HT-29 (cell line): ENCODE data around the gene KCNH8. TPM values are rescaled to one million over a fixed set of nuclear protein-coding genes. Genes with fewer than 3 reads are reported as not detected.

ENCODE experiments used
- DNase-seq: peaks from one replicate; pipeline ENCODE4 v3.0.0-alpha.2; 2015; ENCODE audit warnings: low spot score
- total RNA-seq: library from RNA; depleted of rRNA; stranded (reverse); fragments of >200 nt; shearing (Covaris generic); gene quantifications from 2 replicates; pipeline ENCODE4 v1.2.3, GENCODE V29; 2014

KCNH8 gene
- total RNA-seq, 1 experiment from 2014 or later = 0.03 TPM

DNA sequence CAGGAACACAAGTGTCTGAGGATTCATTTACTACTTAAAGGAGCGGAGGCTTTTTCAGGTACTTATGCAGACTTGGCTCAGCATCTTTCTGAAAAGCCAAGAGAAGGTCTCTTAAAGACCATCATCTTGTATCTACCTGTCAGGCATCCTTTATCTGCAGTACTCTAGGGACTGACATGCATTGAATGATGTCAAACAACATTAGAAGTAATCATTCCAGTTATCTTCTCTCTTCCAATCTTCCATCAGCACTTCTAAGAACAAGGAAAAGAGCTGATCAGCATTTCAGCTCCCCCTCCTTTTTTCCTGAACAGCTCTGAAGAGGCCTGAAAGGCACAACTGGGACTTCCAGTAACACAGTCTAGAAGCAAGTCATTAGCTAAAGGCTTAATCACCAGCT, 214.8 kb downstream of the KCNH8 start:
- DNase-seq = no peak

DNA sequence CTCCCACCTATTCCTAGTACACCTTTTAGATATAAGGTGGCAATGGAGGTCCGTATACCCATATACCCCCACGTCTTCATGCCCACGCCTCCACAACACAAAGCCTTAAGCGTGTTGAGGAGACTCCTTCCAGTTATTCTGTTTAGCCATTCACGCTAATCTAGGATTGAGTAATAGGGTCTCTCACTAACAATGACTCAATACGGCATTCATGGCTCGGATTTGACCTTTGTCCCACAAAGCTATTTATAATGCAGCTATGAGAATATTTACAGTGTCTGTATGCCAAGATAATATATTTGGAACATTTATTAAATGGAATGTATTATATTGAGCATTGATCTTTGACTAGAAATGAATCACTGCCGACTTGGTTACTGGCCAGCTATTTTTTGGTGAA, 215.8 kb downstream of the KCNH8 start:
- DNase-seq = no peak

DNA sequence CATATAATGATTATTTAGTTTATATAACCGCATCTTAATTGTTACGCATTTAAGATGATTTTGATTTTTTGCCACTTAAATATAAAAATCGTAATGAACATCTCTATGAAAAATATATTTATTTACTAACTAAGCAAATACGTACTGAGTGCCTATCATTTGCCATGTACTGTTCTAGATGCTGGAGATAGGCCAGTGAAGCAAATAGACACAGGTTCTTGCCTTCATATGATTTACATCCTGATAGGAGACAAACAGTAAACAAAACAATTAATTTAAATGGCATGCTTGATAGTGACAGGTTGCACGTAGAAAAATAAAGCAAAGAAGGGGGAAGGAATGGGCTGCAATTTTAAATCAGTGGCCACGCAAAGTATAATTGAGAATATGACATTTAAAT, 217.2 kb downstream of the KCNH8 start:
- no peak for DNase-seq

DNA sequence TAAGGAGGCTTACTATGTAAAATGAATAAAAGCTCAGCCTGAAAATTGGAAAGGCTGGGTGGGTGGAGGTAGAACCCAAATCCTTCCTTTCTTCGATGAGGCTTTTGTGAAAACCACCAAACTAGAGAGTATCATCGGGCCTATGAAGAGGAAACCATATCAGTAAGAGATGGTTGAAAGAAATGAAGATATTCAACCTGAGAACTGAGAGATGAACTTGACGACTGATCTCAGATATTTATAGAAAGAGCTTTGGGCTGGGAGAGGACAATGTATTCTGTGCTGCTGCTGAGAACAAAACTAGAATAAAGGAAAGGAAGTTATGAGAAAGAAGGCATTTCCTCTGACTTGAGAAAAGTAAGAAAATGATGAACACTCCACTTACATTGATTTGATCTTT, 236.6 kb downstream of the KCNH8 start:
- no peak for DNase-seq

DNA sequence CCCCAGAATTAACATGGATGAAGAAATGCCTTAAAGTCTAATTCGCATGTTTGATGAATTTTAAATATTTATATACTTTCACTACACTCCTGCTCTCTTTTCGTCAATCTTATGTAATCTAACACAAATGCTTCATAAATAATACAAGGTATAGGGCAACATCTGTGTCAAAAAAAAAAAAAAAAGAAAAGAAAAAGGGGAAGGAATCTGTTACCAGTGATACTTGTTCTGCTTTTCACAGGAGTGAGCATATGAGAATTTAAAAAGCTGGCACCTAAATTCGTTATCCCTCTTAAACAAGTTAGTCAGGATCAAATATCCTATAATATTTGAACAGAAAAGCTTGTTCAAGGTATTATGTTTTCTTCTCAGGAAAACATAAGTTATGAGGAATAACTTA, 243.8 kb downstream of the KCNH8 start:
- DNase-seq = no peak

DNA sequence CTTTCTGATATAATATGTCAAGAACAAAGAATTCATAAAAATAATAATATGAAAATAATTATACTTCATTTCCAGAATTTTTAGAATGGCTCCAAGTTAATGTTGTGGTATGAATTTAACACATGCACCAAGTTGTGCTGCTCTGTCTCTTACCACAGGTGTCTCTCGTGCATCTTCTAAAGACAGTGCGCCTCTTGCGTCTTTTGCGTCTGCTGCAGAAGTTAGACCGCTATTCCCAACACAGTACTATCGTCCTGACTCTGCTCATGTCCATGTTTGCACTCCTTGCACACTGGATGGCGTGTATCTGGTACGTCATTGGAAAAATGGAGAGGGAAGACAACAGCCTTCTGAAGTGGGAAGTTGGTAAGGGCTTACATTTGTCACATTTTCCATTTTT, 246.6 kb downstream of the KCNH8 start:
- DNase-seq = no peak

DNA sequence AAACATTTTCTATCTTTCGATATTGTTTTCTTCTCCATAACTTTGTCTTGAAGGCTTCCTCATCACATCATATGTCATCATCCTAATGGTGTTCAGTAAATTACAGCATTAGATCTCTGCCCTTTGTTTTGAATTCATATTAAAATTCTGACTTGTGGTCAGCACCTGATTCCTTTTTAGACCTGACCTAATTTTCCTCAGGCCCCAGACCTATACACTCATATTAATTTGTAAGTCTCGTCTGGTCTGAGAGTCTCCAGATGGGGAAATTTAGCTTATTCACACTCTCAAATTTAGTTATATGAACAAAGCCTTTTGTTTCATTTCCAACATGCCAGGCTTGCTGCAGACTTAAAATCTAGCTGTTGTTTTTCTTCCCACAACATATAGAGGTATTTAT, 248.4 kb downstream of the KCNH8 start:
- DNase-seq = no peak

DNA sequence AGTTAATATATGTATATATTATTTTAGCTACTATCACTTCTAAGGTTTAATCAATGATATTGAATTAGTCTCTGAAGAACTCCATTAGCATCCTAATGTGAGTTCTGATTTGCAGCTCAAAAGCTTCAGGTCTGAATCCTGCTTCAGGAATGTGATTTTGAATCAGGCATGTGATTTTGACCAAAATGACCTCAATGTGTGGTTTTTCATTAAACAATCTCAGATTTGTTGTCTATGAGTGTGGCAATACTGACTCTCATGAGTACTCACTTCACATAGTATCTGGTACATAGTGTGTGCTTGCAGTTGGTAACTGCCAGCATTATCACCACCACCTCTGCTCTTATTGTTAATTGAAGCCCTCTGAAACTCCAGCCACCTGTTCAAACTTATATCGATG, 251.0 kb downstream of the KCNH8 start:
- DNase-seq = no peak

DNA sequence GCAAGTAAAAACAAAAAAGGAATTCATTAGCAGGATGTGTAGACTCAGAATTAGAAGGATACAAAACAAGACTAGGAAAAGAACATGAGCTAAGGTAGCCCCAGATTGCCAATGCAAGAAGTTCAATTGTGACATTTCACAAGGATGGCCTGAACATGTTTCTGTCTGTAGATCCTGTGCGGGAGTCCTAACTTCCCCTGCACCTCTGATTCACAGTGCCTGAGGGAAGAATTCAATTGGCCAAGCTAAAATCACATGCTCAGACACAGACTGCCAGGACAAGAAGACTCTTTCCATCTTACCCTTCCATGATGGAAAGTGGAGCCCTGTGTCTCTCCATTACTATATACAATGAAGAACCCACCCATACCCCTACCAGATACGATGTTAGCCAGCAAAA, 251.5 kb downstream of the KCNH8 start:
- no peak for DNase-seq

DNA sequence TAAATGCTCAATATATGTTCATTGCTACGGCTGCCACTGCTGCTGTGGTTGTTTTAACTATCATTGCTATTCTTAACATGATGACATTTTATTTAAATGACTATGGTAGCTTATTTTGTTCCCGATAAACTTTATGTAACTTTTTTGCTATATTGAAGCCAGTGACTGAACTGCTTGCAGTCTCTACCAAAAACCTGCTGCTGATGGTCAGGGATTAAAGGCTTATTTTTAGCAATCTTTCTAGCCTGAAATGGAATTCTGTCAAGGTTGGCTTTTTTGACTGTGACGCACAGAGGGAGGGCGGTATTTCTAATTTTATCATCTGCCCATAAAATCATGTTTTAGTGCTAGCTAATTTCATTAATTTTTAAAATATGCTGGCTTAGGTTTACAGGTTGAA, 271.8 kb downstream of the KCNH8 start:
- no peak for DNase-seq

DNA sequence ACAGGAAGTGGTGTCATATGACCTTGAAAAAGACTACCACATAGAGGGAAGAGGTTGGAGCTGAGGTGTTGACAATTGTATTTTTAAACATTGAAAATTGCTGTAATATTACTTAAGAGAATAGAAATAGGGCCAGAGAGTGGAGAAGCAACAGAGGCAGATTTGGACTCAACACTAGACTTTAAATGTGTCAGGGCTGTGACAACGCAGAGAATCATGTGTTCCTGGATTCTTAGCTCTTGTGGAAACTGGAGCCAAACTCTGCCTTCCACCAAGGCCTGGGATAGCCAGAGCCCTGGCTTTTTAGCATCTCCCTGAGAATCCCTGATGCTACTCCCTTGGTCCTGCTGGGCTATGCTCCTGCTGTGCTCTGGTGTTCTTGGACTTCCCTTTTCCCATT, 277.5 kb downstream of the KCNH8 start:
- DNase-seq = no peak

DNA sequence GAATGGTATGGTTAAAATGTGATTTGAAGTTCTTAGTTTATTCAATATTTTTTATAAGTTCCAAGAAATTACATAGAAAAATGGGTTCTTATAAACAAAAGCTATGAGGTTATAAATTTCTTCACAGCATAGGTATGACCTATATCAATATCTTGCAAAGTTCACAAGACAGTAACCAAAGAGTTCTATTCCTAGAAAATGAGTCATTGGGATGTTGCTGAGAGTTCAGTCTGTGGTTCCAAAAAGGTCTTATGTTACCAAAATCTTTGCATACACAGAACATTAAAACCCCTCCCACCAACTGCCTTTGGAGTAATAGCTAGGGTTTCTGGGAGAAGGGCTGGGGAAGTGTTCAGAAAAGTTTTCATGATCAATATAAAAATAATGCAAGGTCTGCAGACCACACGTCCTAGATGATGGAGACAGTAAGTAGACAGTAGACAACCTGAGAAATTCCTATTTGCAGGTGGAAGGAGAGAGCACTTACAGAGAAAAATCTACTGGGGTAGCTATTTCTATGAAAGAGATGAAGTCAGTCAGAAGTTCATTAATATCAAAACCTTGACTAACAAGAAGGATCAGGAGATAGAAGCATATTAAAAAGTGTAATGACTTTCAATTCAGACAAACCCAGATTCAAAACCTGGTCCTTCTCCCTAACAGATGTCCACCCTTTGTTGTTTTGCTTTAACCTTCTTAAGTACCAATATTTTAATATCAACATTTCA, 279.3 kb downstream of the KCNH8 start:
- no peak for DNase-seq

DNA sequence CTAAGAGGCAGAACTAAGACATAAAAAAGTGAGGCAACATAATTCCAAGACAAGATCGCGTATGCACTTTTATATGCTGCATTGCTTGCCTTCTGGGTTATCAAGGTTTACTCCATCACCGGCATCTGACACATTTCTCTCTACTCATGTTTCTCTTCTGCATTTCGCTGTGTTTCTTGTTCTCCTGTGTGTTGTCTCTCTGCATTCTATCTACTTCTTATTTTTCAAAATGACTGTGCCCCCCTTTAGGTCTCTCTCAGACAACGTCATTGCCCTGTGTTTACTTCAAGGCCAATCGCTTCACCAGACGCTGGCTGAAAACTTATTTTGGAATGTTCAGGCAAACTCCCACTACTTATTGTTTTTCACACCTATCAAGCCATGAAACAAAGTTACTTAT, 280.4 kb downstream of the KCNH8 start:
- no peak for DNase-seq

DNA sequence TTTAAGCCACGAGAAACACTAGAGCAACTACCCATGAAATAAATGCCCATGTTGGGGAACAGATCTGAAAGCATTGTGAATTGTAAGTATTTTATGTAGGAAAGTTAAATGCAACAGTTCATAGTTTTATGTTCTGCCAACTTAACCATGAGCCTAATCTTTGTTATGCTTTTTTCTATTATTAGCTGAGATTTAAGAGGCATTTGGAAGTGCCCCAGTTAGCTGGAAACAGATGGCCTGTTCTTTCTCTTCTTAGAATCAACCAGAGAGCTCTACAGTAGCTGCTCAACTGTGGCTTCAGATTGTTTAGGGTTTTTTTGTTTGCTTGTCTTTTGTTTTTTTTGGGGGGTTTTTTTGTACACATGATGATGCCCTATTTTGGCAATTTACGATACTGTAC, 284.4 kb downstream of the KCNH8 start:
- DNase-seq = no peak

DNA sequence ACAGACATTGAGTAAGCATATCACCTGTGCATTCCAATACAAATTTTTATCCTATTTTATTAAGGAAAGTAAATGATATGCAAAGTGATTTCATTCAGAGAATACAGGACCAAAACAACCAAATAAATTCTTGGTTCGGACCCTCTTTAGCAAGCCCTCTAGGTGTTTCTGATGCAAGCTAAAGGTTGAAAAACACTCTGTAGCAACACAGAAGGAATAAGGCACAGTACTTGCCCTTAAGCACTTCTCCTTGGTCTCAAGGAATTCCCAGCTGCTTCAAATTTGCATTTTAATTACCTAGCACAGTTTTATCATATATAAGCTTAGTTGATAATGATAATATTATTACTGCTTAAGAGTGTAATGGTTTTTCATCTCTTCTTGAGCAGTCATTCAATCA, 288.4 kb downstream of the KCNH8 start:
- DNase-seq = no peak

DNA sequence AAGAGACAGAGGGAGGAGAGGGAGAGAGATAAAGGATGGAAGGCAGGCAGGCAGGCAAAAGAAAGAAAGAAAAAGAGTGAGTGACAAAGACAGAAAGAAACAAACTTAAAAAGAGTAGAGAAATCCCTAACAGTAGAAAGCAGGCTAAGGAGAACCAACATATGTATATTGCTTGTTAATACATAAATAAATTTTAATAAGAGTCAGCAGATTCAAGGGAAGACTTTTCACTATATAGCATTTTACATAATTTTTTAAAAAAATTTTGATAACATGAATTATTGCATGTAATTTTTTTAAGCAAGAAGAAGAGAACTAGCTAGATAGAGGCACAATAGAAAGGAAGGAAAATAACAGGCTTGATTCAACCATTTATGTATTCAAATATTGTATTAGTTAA, 291.6 kb downstream of the KCNH8 start:
- no peak for DNase-seq

DNA sequence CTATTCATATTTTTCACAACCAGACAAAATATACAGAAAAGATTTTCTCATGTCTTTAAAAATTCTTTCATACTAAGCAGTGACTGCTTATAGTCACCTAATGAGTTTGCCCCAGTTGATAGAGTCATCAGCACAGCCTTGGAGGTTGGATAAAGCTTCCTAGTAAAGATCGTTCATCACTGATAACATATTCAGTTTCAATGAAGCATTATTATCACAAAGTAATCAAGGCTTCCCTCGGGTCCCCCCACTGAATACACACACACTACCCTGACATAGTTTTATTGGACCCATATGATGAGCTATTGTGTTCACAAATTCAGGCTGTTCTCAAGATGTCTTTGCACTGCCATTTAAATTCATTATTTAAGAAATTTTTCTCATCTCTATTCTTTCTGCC, 297.8 kb downstream of the KCNH8 start:
- no peak for DNase-seq

DNA sequence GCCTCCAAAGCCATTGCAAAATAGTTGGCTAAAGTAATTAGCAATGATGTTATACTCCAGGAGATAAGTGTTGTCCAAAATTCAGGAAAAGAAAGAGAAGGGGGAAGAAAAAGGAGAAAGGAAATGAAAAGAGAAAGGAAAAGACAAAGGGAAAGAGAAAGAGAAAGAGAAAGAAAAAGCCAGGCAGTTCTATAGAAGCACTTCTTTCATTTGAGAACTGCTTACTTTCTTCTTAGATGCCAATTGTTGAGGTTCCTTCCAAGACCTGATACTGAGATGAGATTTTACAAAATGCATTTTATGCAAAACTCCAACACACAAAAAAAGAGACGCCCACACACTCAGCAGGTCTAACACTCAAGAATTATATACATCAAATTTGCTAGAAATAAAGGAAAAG, 298.4 kb downstream of the KCNH8 start:
- no peak for DNase-seq

DNA sequence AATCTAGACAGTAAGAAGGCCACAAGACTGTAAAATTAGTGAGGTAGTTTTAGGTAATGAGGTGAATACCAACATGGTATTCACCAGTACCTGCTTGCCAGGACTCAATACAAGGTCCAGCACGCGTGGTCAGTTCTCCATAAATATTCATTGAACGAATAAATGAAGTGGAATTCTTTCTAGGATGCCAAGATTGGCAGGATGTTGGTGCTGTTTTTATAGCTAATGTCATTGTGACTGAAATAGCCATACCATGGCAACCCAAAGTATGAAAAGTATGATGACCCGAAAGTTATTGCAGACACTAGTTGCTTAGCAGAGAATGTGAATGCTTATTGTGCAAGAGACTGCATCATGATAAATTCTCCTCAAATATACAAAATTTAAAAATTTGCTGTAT, 307.2 kb downstream of the KCNH8 start:
- DNase-seq = no peak

DNA sequence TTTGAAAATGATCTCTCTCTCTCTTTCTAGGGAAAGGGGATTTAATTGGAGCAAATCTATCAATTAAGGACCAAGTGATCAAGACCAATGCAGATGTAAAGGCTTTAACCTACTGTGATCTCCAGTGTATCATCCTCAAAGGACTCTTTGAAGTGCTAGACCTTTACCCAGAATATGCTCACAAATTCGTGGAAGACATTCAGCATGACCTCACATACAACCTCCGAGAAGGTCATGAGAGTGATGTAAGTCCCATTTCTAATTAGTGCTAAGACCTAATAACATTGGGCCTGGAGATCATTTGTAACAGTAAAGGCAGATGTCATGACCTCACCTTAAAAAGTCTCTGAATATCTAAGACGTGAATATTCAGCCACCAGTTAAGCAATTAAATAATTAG, 308.4 kb downstream of the KCNH8 start:
- DNase-seq = no peak

DNA sequence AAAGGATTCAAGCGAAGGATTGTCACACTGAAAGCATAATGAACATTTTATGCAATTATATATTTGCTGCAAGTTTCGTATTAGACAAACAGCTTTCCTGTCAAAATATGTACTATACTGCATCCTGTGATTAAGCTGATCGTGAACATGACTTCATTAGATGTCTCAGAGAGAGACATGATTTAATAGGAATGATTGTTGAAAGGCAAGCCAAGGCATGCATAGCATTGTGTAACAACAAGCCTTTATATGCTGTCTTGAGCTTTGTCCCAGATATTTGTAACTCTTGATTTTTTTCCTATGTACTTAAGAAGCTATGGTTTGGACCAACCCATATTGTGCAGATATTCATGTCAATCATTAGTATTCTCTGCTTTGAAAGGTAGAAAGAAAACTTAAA, 309.1 kb downstream of the KCNH8 start:
- DNase-seq = no peak

DNA sequence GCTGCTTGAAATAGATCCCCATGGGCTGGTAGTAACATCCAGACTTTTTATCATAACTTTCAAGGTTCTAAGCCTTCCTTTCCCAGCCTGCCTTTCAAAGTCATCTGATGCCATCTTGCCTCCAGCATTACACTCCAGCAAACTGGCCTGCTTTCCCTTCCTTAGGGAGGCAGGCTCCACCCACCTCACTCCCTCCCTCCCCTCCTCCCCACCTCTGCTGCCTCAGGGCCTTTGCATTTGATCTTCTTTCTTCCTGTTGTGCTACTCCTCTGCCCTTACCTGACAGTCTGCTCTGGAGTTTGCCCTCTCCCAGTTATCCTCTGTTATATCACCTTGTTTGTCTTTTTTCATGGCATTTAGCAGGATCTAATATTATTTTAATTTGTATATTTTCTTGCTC, 319.5 kb downstream of the KCNH8 start:
- DNase-seq = no peak

DNA sequence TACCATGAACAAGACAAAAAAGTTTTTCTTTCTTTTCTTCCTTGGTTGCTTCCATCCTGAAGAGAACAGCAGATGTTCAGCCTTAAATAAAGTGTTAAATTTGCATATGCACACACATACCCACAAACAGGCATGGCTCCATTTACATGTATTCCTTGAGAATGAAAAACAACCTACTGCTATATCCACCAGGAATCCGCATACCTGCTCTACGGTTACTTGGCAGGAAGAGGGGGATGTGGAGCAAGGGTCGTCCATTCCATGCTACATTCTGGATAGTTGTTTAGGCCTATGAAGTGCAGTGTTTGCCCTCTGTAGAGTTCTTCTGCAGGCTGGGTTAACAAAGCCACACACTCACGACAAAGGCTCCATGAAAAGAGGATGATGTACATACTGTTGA, 322.8 kb downstream of the KCNH8 start:
- no peak for DNase-seq

DNA sequence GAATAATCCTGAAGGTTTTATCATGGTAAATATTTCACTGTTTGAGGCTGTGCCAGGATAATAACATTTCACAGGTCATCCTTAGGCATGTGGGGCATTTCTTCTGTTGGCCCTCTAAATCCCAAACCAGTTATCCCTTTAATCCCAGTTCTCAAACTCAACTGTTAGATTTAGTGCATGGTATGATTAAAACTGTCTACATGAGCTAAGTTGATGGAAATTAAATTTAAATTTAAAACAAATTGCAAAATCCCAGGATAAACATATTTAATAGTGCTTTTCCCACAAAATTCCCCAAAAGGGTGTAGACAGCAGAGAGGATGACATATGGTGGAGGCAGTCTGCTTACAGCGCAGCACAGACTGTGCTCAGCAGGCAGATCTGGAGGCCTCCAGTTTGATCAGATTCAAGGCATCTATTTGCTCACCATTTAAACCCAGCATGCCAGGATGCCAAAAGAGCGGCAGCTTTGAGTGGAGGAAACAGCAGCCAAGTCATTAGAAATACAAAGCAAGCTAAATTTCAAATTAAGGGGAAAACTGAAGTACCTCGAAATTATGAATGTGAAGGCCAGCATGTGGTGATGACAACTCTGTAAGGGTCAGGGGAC, 325.8 kb downstream of the KCNH8 start:
- DNase-seq = no peak
